Sigmoid colon (tissue), 4 donors: ENCODE measurements around the gene SLC6A9.

Experiments used
- CTCF ChIP-seq, 4 experiments: fragments of 450-650 bp in 3 of 4; fragments of 200-600 bp in 1 of 4; IDR thresholded peaks; one replicate each; pipeline ENCODE4 v1.5.1; 2016 to 2019; ENCODE audit warnings: antibody characterized with exemption in 4 of 4, mild to moderate bottlenecking in 3 of 4, moderate library complexity in 2 of 4
- EP300 ChIP-seq, 4 donors: sonication (generic); formaldehyde crosslinking; IDR thresholded peaks; one replicate each; pipeline ENCODE4 v1.6.1; 2017; ENCODE audit warnings: antibody characterized with exemption in 4 of 4
- POLR2A ChIP-seq, 2 donors: fragments of 450-650 bp; IDR thresholded peaks; one replicate each; pipeline ENCODE4 v1.6.1; 2016; ENCODE audit warnings: antibody characterized with exemption in 2 of 2, mild to moderate bottlenecking in 2 of 2, moderate library complexity in 2 of 2
- POLR2AphosphoS5 ChIP-seq, 4 donors: sonication (generic); formaldehyde crosslinking; IDR thresholded peaks; one replicate each; pipeline ENCODE4 v1.6.1; 2017; ENCODE audit warnings: antibody characterized with exemption in 4 of 4

DNA sequence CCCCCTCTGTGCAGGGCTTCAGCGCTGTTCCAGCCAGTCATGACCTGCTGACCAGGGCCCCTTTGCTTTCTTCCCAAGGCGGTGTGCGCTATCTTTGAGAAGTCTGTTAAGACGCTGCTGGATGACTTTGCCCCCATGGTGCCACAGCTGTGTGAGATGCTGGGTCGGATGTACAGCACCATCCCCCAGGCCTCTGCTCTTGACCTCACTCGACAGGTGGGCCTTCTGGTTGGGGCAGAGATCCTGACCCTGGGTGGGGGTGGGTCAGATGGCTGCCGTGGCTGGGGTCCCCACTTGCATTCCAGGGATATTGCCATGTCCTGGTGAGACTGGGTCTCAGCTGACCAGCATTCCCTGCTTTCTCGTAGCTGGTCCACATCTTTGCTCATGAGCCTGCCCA, 70.5 kb downstream of the SLC6A9 start:
- TF ChIP-seq CTCF (IDR thresholded peaks at IDR 0.05) (no peak), EP300 (IDR thresholded peaks at IDR 0.05) (no peak), POLR2A (IDR thresholded peaks at IDR 0.05) (no peak), POLR2AphosphoS5 (IDR thresholded peaks at IDR 0.05) (no peak)
